ENCODE results near the gene TSR3.

DNA sequence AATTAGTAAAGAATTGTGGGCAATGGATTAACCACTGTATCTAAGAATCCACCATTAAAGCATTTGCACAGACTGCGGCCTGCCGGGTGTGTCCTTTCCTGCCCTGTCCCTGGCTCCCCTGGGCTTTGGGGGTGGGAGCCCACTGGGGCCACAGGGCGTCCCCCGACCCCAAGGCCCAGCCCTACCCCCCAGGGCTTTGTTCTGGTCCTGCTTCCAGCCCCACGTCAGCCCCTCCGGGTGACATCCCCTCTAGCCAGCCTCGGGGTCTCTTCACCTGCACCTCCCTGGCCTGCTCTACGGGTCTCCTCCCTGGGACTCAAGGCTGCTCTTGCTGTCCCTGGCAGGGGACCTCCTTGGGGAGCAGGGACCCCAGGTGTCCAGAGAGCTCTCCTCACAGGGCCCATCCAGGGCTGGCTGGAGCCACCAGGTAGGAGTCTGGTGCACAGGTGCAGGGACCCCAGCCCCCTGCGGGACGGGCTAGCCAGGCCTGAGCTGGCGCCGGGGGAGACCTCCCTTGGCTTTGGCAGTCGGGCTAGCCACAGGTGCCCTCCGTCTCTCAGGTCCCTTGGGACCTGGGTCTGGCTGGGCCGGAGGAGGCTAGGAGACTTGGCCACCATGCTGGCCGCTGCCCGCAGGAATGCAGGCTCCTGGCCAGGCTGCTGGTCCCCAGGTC lies 24.6 kb downstream of the TSR3 start:
- TF ChIP-seq, protein P1, sequence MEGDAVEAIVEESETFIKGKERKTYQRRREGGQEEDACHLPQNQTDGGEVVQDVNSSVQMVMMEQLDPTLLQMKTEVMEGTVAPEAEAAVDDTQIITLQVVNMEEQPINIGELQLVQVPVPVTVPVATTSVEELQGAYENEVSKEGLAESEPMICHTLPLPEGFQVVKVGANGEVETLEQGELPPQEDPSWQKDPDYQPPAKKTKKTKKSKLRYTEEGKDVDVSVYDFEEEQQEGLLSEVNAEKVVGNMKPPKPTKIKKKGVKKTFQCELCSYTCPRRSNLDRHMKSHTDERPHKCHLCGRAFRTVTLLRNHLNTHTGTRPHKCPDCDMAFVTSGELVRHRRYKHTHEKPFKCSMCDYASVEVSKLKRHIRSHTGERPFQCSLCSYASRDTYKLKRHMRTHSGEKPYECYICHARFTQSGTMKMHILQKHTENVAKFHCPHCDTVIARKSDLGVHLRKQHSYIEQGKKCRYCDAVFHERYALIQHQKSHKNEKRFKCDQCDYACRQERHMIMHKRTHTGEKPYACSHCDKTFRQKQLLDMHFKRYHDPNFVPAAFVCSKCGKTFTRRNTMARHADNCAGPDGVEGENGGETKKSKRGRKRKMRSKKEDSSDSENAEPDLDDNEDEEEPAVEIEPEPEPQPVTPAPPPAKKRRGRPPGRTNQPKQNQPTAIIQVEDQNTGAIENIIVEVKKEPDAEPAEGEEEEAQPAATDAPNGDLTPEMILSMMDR (conservative IDR thresholded peaks at IDR 0.05; ENCODE audit: low read length): no peak
- no peak for TF ChIP-seq EZH2phosphoT487 (IDR thresholded peaks at IDR 0.05; ENCODE audit: borderline replicate concordance)

Data from Loucy (cell line).